GM19467 (cell line): ENCODE data around the gene GNAT3.

Experiments
- ATAC-seq: cut with Tn5 transposase; IDR thresholded peaks from one replicate; pipeline ENCODE4 v1.9.1; 2021; ENCODE audit warnings: mild to moderate bottlenecking, moderate library complexity; ENCODE audit not compliant: unreplicated experiment

Gene GNAT3

GRCh38 chr7:80511964-80512363 lies at the start of gene GNAT3:
Gene GNAT3, minus strand, starts transcription at chr7:80512064. Its CDS starts 138 bp downstream, at chr7:80511926.
- ATAC-seq, result no peak

- no peak for ATAC-seq
Measured at GRCh38 chr7:80558116-80558515, 46.3 kb upstream of the GNAT3 start.

- no peak for ATAC-seq
Measured at GRCh38 chr7:80552031-80552694, 40.3 kb upstream of the GNAT3 start.

GRCh38 chr7:80550005-80550404 lies 38.1 kb upstream of the GNAT3 start:
- ATAC-seq, result no peak

GRCh38 chr7:80548840-80549530 lies 37.1 kb upstream of the GNAT3 start:
- ATAC-seq, result no peak

- no peak for ATAC-seq
Measured at GRCh38 chr7:80542398-80542797, 30.5 kb upstream of the GNAT3 start.

GRCh38 chr7:80540836-80541235 lies 29.0 kb upstream of the GNAT3 start:
- ATAC-seq, result no peak

GRCh38 chr7:80537091-80537490 lies 25.2 kb upstream of the GNAT3 start:
- ATAC-seq, result no peak

GRCh38 chr7:80536426-80536825 lies 24.6 kb upstream of the GNAT3 start:
- no peak for ATAC-seq

- ATAC-seq, result no peak
Measured at GRCh38 chr7:80533287-80533686, 21.4 kb upstream of the GNAT3 start.

- no peak for ATAC-seq
Measured at GRCh38 chr7:80532153-80532552, 20.3 kb upstream of the GNAT3 start.

GRCh38 chr7:80530136-80530535 lies 18.3 kb upstream of the GNAT3 start:
- no peak for ATAC-seq

GRCh38 chr7:80529362-80529761 lies 17.5 kb upstream of the GNAT3 start:
- ATAC-seq, result no peak

- no peak for ATAC-seq
Measured at GRCh38 chr7:80528689-80529088, 16.8 kb upstream of the GNAT3 start.

- ATAC-seq, result no peak
Measured at GRCh38 chr7:80526472-80526871, 14.6 kb upstream of the GNAT3 start.

- ATAC-seq, result no peak
Measured at GRCh38 chr7:80524693-80525092, 12.8 kb upstream of the GNAT3 start.

- ATAC-seq, result no peak
Measured at GRCh38 chr7:80521809-80522208, 9.9 kb upstream of the GNAT3 start.

GRCh38 chr7:80520199-80520598 lies 8.3 kb upstream of the GNAT3 start:
- no peak for ATAC-seq

- no peak for ATAC-seq
Measured at GRCh38 chr7:80517282-80517747, 5.5 kb upstream of the GNAT3 start.

- no peak for ATAC-seq
Measured at GRCh38 chr7:80515298-80515697, 3.4 kb upstream of the GNAT3 start.

- no peak for ATAC-seq
Measured at GRCh38 chr7:80510021-80510420, 1.8 kb downstream of the GNAT3 start.

- no peak for ATAC-seq
Measured at GRCh38 chr7:80508440-80508839, 3.4 kb downstream of the GNAT3 start.
